ENCODE results near the gene USH2A. TPM values are rescaled to one million over a fixed set of nuclear protein-coding genes. Genes with fewer than 3 reads are reported as not detected.

Gene USH2A
- total and polyA plus RNA-seq, 2 experiments from 2014 or later: 0.24 TPM; not detected in 1

DNA sequence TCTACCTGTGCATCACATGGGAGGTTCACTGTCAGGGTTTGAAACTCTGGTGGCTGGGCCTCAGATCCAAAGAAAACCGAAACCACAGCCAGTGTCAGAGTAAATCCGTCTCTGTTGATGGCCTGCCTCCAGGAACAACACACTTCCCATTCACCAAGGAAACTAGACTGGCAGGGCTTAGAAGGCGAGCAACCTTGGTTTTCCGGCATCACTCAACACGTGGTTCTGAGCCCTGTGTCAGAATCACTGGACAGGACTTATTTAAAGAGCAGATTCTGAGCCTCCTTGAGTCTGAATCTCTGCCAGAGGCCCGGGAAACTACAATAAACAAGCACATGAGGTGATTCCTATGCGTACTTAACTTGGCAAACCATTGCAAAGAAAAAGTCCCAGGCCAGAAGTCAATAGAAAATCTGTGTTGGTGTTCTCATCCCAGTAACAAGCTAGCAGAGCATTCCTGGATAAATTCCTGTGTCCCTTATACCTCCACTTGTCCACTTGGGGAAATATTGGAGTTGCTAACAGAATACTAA is 786.1 kb downstream of the USH2A start:
- peak in 1 of 2 donors; percentile 73 for DNase-seq (ENCODE audit: low read depth in 1 of 2, low spot score in 1 of 2)
- Histone ChIP-seq H3K4me1 (ENCODE audit: low read depth) (peaks cover 3% of the 10 kb centered on the region), H3K4me3 (no peak overlapping the region), H3K27ac (no peak overlapping the region), H3K9me3 (ENCODE audit: low read depth) (no peaks in the 10 kb centered on the region), H3K36me3 (no peaks in the 10 kb centered on the region), H3K27me3 (no peaks in the 10 kb centered on the region)
- TF ChIP-seq, protein P1, sequence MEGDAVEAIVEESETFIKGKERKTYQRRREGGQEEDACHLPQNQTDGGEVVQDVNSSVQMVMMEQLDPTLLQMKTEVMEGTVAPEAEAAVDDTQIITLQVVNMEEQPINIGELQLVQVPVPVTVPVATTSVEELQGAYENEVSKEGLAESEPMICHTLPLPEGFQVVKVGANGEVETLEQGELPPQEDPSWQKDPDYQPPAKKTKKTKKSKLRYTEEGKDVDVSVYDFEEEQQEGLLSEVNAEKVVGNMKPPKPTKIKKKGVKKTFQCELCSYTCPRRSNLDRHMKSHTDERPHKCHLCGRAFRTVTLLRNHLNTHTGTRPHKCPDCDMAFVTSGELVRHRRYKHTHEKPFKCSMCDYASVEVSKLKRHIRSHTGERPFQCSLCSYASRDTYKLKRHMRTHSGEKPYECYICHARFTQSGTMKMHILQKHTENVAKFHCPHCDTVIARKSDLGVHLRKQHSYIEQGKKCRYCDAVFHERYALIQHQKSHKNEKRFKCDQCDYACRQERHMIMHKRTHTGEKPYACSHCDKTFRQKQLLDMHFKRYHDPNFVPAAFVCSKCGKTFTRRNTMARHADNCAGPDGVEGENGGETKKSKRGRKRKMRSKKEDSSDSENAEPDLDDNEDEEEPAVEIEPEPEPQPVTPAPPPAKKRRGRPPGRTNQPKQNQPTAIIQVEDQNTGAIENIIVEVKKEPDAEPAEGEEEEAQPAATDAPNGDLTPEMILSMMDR (IDR thresholded peaks at IDR 0.05; ENCODE audit: low read depth, low read length): no peak

DNA sequence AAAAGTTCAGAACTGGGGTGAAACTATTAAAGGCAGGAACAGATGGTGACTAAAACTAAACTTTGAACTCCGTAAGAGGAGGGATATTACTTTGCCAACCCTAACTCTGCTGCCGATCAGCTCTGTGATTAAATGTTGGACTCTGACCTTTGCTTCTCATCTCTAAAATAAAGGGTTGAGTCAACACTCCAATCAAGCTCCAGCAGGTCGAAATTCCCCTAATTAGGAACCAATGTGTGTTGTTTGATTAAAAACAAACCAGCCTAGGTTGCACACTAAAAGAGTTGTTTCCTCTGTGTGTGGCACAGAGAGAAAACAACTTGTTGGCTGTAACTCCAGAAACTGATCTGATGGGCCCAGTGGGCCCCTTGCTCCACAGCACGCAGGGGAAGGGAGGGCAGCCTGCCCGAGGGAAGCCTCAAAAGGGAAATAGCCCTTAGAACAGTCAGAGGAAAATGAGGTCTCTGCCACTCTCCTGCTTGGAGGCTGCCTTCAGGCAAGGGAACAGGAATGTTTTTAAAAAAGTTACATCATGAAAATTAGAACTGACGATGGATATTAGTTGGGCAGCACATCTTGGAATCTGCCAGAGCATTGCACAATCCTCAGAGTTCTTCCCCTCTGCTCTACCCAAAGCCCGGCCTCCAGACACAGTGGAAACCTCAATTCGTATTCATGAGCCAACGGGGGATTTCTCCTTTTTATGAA is 786.8 kb downstream of the USH2A start:
- peak in 1 of 2 donors; percentile 80 for DNase-seq (ENCODE audit: low read depth in 1 of 2, low spot score in 1 of 2)
- Histone ChIP-seq H3K36me3 (no peaks in the 10 kb centered on the region), H3K27me3 (no peaks in the 10 kb centered on the region), H3K4me1 (ENCODE audit: low read depth) (peaks cover 3% of the 10 kb centered on the region), H3K27ac (no peak overlapping the region), H3K9me3 (ENCODE audit: low read depth) (no peaks in the 10 kb centered on the region), H3K4me3 (no peak overlapping the region)
- TF ChIP-seq, protein P1 (IDR thresholded peaks at IDR 0.05; ENCODE audit: low read depth, low read length): no peak

DNA sequence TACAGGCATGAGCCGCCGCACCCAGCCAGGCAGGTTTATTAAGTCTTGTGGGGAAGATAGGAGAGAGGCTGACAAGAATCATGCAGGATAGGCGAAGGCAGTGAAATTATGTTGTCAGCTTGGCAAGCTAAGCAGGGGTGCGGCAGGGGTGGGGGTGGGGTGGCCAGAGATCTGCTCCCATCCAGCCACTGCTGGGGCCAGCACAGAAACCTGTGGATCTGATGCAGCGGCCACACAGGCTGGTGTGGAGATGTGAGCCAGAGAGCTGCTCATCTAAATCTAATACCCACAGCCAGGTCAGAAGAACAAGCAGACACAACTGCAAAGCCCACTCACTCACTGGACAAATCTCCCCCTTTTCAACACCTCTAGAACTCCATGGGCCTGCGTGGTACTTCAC is 787.4 kb downstream of the USH2A start:
- TF ChIP-seq, protein P1 (IDR thresholded peaks at IDR 0.05; ENCODE audit: low read depth, low read length): no peak
- no peak overlapping the region for H3K4me3 ChIP-seq
- H3K27ac ChIP-seq: no peak overlapping the region
- H3K36me3 ChIP-seq: no peaks in the 10 kb centered on the region
- H3K4me1 ChIP-seq (ENCODE audit: low read depth): peaks cover 3% of the 10 kb centered on the region
- DNase-seq (ENCODE audit: low read depth in 1 of 2, low spot score in 1 of 2): no peak
- H3K27me3 ChIP-seq: no peaks in the 10 kb centered on the region
- no peaks in the 10 kb centered on the region for H3K9me3 ChIP-seq (ENCODE audit: low read depth)

DNA sequence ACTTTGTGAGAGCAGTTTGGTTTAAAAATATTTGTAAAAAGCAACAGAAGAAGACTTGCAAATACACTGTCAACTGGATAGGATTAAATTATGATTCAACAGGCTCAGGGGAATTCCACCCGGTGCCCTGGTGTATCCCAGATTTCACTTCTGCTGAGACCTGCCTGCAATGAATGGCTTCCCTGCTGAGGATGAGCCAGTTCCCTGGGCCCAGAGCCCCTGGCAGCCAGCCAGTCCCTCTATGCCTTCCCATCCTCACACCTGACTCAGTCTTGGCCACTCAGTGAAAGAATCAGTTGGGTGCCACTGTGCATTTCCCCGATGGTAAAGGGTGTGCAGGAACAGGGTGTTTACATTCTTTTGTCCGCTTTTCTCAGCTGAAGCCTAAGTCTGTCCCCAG is 791.8 kb downstream of the USH2A start:
- Histone ChIP-seq H3K36me3 (no peaks in the 10 kb centered on the region), H3K4me3 (no peak overlapping the region), H3K27ac (no peak overlapping the region), H3K9me3 (ENCODE audit: low read depth) (no peaks in the 10 kb centered on the region), H3K27me3 (no peaks in the 10 kb centered on the region), H3K4me1 (ENCODE audit: low read depth) (peaks cover 2% of the 10 kb centered on the region)
- TF ChIP-seq, protein P1 (IDR thresholded peaks at IDR 0.05; ENCODE audit: low read depth, low read length): no peak
- DNase-seq (ENCODE audit: low read depth in 1 of 2, low spot score in 1 of 2): no peak

GRCh38 chr1:215631040-215631439 is 792.2 kb downstream of the USH2A start:
- no peak for DNase-seq (ENCODE audit: low read depth in 1 of 2, low spot score in 1 of 2)
- Histone ChIP-seq H3K9me3 (ENCODE audit: low read depth) (no peaks in the 10 kb centered on the region), H3K27me3 (no peaks in the 10 kb centered on the region), H3K4me3 (no peak overlapping the region), H3K27ac (no peak overlapping the region), H3K36me3 (no peaks in the 10 kb centered on the region), H3K4me1 (ENCODE audit: low read depth) (no peaks in the 10 kb centered on the region)
- TF ChIP-seq, protein P1 (IDR thresholded peaks at IDR 0.05; ENCODE audit: low read depth, low read length): no peak
